ENCODE data around the gene MEP1B.

GRCh38 chr18:32267463-32267862 is 77.6 kb downstream of the MEP1B start:
- TF ChIP-seq EZH2phosphoT487 (IDR thresholded peaks at IDR 0.05; ENCODE audit: unreplicated experiment) (no peak), CREB1 (CRISPR knock-in tag; IDR thresholded peaks at IDR 0.05; ENCODE audit: low read depth) (no peak), POLR2AphosphoS5 (IDR thresholded peaks at IDR 0.05; ENCODE audit: low read depth) (no peak), REST (IDR thresholded peaks at IDR 0.05; ENCODE audit: unreplicated experiment) (no peak), EZH2 (IDR thresholded peaks at IDR 0.05; ENCODE audit: low read depth, unreplicated experiment) (no peak), JUNB (IDR thresholded peaks at IDR 0.05; ENCODE audit: unreplicated experiment) (no peak), STAT1 (IDR thresholded peaks at IDR 0.05; ENCODE audit: unreplicated experiment) (no peak), NANOG (IDR thresholded peaks at IDR 0.05; ENCODE audit: borderline replicate concordance) (no peak), ZNF331 (CRISPR knock-in tag; IDR thresholded peaks at IDR 0.05; ENCODE audit: low read depth) (no peak)
- TF ChIP-seq, protein P1, sequence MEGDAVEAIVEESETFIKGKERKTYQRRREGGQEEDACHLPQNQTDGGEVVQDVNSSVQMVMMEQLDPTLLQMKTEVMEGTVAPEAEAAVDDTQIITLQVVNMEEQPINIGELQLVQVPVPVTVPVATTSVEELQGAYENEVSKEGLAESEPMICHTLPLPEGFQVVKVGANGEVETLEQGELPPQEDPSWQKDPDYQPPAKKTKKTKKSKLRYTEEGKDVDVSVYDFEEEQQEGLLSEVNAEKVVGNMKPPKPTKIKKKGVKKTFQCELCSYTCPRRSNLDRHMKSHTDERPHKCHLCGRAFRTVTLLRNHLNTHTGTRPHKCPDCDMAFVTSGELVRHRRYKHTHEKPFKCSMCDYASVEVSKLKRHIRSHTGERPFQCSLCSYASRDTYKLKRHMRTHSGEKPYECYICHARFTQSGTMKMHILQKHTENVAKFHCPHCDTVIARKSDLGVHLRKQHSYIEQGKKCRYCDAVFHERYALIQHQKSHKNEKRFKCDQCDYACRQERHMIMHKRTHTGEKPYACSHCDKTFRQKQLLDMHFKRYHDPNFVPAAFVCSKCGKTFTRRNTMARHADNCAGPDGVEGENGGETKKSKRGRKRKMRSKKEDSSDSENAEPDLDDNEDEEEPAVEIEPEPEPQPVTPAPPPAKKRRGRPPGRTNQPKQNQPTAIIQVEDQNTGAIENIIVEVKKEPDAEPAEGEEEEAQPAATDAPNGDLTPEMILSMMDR (conservative IDR thresholded peaks at IDR 0.05; ENCODE audit: low read depth in 2 of 2): no peak

Data from GM23338 (cell line).